SKM-1 (cell line): ENCODE data around the gene DNTT.

Experiments used
- DNase-seq: peaks from one replicate; lab custom pipeline; 2025; ENCODE audit not compliant: unreplicated experiment; lab: John Stamatoyannopoulos, UW

The DNTT gene

GRCh38 chr10:96341219-96342182 lies 37.3 kb downstream of the DNTT start:
- no peak for DNase-seq

- DNase-seq: no peak
Observed at GRCh38 chr10:96342402-96342801, 38.2 kb downstream of the DNTT start.

- DNase-seq: no peak
Observed at GRCh38 chr10:96344178-96344577, 39.9 kb downstream of the DNTT start.

- no peak for DNase-seq
Observed at GRCh38 chr10:96345222-96345621, 41.0 kb downstream of the DNTT start.

GRCh38 chr10:96346295-96346694 lies 42.1 kb downstream of the DNTT start:
- no peak for DNase-seq

GRCh38 chr10:96352027-96352426 lies 47.8 kb downstream of the DNTT start:
- DNase-seq: no peak

- no peak for DNase-seq
Observed at GRCh38 chr10:96352582-96352981, 48.3 kb downstream of the DNTT start.

GRCh38 chr10:96357038-96357620 lies 52.9 kb downstream of the DNTT start:
- no peak for DNase-seq

GRCh38 chr10:96358851-96359540 lies 54.8 kb downstream of the DNTT start, which contains the start of gene OPALIN:
Gene OPALIN (minus strand): TSS chr10:96359002. CDS start chr10:96358896, 106 bp downstream.
- no peak for DNase-seq

GRCh38 chr10:96359616-96360015 lies 55.4 kb downstream of the DNTT start:
- DNase-seq: no peak

GRCh38 chr10:96360331-96360730 lies 56.1 kb downstream of the DNTT start:
- DNase-seq: no peak

- DNase-seq: no peak
Observed at GRCh38 chr10:96360766-96361165, 56.5 kb downstream of the DNTT start.

GRCh38 chr10:96365571-96365970 lies 61.3 kb downstream of the DNTT start:
- no peak for DNase-seq

GRCh38 chr10:96366508-96366907 lies 62.3 kb downstream of the DNTT start:
- DNase-seq: no peak

GRCh38 chr10:96367470-96367869 lies 63.2 kb downstream of the DNTT start:
- no peak for DNase-seq

- no peak for DNase-seq
Observed at GRCh38 chr10:96368971-96369370, 64.7 kb downstream of the DNTT start.

- no peak for DNase-seq
Observed at GRCh38 chr10:96369890-96370583, 65.8 kb downstream of the DNTT start.

- DNase-seq: peak; percentile 23
Observed at GRCh38 chr10:96370584-96371157, 66.4 kb downstream of the DNTT start.

- DNase-seq: no peak
Observed at GRCh38 chr10:96371356-96371755, 67.1 kb downstream of the DNTT start.

- DNase-seq: no peak
Observed at GRCh38 chr10:96374004-96374403, 69.8 kb downstream of the DNTT start.

- DNase-seq: no peak
Observed at GRCh38 chr10:96374639-96374984, 70.4 kb downstream of the DNTT start.
